Adipose tissue (tissue), 3 donors: Measurements from ENCODE around the gene CRTC2. TPM values are rescaled to one million over a fixed set of nuclear protein-coding genes. Genes with fewer than 3 reads are reported as not detected.
A peak's percentile ranks its signal among the peaks of the same experiment; 100 is the strongest.

Source experiments
- H3K27ac ChIP-seq: one replicate; pipeline ENCODE4 v1.5.1; 2013; ENCODE audit warnings: low read depth, low read length
- WGBS, 3 donors: extraction: QIAGEN DNeasy Blood & Tissue Kit; methylation state at CpG; one replicate each; pipeline ENCODE4 v1.1.7; 2013; 5-methylcytosine and 5-hydroxymethylcytosine counted together
- polyA plus RNA-seq, 3 donors: library from polyadenylated mRNA; stranded (reverse); fragments of 200-250 nt; gene quantifications; one replicate each; pipeline ENCODE4 v1.2.3, GENCODE V29; 2013
- donor health status: healthy with polysubstance abuse.
- donor health status: Bipolar disorder and iron deficiency.
- donor health status: healthy.

CRTC2 gene
- polyA plus RNA-seq, 3 donors = 15.4 to 38.1 (median 24.2) TPM

DNA sequence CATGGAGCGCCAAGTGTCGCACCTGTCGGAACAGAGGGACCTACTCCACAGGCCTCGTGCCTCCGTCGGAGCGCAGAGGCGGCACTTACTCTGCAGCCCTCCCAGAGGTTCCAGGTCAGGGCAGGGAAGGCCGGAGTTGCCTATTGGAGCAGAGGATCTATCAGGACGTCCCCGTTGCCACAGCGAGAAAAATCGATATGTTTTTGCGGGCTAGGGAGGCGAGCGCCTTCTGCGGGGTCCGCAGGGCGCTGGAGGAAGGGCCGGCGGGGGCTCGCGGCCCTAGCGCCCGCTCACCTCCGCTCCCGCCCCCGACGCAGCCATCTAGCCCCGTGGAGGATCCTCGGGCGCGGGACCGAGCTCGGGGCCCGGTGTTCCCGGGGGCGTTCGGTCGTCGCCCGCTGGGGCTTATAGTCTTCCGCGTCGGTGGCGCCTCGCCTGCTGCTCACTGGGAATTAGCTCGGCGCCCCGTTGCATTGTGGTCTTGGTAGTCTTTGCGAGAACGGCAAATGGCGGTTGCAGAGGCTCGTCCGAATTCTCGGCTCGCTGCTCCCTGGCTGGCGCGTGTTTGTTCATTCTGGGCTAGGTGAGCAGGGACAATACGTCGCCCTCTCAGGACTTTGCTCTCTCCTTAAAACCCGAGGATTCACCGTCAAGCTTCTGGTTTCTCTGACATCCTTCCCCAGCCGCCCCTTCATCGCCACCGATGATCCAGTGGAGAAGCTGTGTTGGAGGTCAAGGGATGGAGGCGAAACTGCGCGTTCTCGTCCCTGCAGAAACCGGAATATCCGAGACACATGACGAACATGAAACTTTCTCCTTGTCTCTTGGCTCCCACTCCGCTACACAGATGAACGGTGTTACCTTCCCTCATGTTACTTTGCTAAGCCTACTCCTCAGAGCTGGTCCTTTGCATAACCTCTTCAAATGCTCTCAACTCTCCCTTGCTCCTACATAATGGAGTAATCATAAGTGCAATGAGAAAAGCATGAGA, 19.1 kb upstream of the CRTC2 start, which contains the start of gene JTB:
Gene JTB (minus strand): TSS at position 425 of the 991 bp plus-strand sequence. CDS start 422 bp downstream, at position 3.
- WGBS, 3 donors = 0 to 1% (median 1%) methylated on average over 69 to 75 of the region's 75 CpGs
- no peak within 1 kb of the TSS for H3K27ac ChIP-seq

DNA sequence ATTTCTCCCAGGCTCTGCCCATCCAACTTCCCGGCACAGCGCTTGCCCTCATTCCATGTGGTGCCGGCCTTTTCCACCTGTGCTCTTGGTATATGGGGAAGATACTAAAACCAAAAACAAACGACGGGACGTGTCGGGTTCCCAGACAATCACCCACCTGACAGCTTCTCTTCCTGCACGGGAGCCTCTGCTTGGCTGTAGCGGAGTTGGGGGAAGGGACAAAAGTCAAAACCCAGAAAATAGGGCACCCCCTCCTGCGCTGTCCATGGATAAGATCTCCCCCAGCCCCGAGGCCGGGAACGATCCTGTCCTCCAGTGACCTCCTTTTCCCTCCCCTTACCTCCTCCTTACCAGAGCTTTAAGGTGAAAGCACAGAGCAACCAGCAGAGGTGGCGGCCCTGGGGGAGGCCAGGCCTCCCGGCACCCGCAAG, 18.4 kb upstream of the CRTC2 start:
- H3K27ac ChIP-seq = no peak overlapping the region
- 0 to 1% (median 0%) methylated on average over 15 to 16 of the region's 16 CpGs for WGBS, 3 donors

DNA sequence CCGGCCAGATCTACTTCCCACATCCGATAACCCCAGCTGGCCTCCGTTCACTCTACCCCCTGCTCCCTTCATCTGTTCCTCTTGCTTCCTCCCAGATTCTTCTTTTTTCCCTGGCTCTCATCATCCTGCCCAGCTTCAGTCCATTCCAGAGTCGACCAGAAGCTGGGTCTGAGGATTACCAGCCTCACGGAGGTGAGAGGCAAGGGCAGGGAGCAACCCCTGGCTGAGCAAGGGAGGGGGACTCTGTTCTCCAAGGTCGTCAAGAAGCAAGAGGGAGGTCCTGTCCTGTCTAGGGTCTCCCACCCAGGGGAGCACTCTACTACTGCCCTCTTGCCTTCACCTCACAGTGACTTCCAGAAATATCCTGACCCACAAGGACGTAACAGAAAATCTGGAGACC, 15.1 kb upstream of the CRTC2 start:
- WGBS, 3 donors = 79 to 82% (median 79%) methylated on average over 7 of the region's 7 CpGs
- H3K27ac ChIP-seq = no peak overlapping the region

DNA sequence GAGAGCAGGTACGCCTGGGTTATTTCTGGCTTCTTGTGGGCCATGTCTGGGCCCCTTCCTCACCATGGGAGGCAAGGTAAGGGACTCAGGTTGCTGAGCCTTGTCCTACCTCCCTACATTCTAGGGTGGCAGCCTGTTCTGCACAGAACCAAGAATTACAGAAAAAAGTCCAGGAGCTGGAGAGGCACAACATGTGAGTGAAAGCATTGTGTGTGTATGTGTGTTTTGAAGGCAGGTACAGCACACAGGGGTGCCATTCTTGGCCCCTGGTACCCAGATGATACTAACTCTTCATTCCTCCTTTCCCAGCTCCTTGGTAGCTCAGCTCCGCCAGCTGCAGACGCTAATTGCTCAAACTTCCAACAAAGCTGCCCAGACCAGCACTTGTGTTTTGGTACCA, 14.7 kb upstream of the CRTC2 start:
- H3K27ac ChIP-seq = no peak overlapping the region

DNA sequence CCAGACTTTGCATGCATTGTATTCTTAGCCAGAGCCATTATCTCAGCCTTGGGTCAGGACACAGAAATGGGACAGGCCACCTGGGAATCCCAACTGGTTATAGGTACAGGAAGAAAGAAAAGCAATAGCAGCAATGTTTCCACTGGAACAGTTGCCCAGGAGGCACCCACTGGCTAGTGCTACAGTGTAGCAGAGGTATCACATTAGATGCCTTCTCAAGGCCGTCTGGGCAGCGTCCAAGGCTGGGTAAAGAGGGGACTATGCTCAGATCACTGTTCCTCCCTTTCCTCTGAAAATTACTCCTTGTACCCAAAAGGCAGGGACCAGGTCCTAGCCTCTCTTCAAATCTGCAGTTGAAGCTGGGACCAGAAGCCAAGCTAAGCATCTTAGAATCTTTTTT, 11.9 kb upstream of the CRTC2 start:
- no peak overlapping the region for H3K27ac ChIP-seq
- 56 to 90% (median 83%) methylated on average over 2 of the region's 2 CpGs for WGBS, 3 donors

More for the DNA sequence above, 14.7 kb upstream of the CRTC2 start:
- WGBS, 3 donors = 93 to 98% (median 95%) methylated on average over 3 of the region's 3 CpGs

DNA sequence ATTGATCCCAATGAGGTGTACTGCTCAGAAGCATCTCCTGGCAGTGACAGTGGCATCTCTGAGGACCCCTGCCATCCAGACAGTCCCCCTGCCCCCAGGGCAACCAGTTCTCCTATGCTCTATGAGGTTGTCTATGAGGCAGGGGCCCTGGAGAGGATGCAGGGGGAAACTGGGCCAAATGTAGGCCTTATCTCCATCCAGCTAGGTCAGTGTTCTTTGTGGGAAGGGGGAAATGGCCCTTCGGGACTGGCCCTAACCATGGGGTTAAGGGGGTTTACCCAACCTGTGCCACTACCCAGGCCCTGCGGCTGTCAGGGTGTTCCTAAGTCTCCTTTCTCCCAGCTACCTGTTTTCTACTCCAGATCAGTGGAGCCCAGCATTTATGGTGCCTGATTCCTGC, 10.6 kb upstream of the CRTC2 start:
- H3K27ac ChIP-seq = no peak overlapping the region
- WGBS, 3 donors = 88 to 95% (median 90%) methylated on average over 2 of the region's 2 CpGs

DNA sequence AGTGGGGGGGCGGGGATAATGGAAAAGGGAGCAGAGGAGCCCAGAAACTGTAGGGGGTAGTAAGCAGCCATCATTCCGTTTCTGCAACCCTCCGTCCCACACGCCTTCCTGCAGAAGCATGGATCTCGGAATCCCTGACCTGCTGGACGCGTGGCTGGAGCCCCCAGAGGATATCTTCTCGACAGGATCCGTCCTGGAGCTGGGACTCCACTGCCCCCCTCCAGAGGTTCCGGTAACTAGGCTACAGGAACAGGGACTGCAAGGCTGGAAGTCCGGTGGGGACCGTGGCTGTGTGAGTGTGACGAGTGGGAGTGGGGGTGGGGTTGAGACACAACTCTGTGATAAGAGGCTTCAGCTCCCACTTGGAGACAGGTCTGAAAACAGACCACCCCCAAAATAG, 10.0 kb upstream of the CRTC2 start:
- H3K27ac ChIP-seq = no peak overlapping the region
- WGBS, 3 donors = 5 to 11% (median 9%) methylated on average over 13 of the region's 13 CpGs

DNA sequence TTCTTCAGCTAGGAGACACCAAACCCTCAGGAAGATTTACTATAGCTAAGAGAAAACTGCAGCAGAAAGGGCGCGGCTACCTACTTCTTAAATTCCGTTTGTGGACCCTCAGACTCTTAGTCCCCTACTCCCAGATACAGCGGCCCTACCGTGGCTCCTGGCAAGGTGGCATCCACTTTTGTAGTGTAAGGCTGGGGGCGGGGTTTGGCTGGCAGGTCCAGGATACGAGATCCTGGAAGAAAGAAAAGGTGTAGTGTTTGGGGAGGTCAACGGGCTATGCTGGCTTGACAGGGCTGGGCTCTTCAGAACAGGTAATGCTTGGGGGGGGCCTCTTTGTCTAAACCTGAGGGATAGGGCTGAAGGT, 9.6 kb upstream of the CRTC2 start:
- no peak overlapping the region for H3K27ac ChIP-seq
- 0 to 1% (median 1%) methylated on average over 8 of the region's 8 CpGs for WGBS, 3 donors

DNA sequence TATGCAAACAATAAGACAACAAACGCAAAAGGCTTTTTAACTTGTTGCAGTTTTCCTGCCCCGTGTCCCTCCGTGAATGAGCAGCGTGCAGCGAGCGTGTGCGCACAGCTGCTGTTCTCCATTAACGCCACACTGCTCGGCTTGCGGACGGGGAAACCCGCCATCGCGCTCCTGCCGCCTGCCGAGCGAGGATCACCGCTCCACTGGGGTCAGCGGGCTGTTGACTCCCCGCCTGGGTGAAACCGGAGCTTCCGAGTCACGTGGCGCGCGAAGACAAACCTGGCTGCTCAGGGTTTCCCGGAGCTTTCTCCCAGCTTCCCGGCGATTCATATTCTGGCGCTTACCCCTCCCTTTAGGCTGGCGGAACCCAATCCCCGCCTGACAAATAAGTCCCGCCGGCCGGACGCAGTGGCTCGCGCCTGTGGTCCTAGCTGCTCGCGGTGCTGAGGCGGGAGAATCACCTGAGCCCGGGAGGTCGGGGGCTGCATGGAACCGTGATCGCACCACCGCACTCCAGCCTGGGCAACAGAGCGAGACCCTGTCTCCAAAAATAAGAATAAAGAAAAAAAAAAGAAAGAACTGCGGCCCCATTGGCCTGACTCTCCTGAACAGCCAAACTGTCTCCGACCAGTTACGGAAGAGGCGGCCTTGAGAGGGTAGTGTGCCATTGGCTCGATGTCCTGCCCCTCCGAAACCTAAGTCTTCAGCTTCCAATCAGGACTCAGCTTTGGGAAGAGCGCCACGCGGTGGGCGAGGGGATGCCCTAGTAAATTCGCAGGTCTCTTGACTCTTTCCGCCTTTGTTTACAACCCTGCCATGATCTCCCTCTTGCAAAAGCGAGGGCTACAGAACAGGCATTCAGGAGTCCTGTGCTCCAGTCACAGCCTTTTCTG, 8.9 kb upstream of the CRTC2 start, which contains the start of gene CREB3L4:
Gene CREB3L4 (plus strand): TSS at position 796 of the 893 bp plus-strand sequence. CDS start 624 bp downstream, outside the sequence.
- 0 to 1% (median 0%) methylated on average over 60 of the region's 60 CpGs for WGBS, 3 donors
- no peak within 1 kb of the TSS for H3K27ac ChIP-seq

DNA sequence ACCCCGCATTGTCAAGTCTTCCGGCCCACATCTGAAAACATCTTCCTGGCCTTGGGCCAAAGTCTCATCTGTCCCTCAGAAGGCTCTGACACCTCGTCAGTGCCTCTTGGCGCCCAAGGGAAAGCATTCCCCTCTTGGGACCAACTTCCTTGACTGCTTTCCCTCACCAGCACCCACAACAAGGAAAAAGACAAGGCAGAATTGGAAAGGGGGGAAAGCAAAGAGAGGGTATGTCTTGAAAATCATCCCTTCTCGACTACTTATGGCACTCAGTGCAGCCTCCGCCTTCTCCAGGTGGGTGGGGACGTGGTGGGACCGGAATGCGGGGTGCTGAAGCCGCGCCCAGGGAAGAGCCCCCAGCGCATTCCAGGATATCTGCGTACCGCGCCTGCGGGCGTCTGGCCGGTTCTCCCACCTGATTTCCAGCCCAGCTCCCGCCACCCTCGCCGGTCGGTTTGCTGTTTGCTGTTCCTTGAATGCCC, 5.5 kb upstream of the CRTC2 start:
- H3K27ac ChIP-seq = peak overlapping the region; percentile 83
- 0 to 6% (median 2%) methylated on average over 22 of the region's 22 CpGs for WGBS, 3 donors

DNA sequence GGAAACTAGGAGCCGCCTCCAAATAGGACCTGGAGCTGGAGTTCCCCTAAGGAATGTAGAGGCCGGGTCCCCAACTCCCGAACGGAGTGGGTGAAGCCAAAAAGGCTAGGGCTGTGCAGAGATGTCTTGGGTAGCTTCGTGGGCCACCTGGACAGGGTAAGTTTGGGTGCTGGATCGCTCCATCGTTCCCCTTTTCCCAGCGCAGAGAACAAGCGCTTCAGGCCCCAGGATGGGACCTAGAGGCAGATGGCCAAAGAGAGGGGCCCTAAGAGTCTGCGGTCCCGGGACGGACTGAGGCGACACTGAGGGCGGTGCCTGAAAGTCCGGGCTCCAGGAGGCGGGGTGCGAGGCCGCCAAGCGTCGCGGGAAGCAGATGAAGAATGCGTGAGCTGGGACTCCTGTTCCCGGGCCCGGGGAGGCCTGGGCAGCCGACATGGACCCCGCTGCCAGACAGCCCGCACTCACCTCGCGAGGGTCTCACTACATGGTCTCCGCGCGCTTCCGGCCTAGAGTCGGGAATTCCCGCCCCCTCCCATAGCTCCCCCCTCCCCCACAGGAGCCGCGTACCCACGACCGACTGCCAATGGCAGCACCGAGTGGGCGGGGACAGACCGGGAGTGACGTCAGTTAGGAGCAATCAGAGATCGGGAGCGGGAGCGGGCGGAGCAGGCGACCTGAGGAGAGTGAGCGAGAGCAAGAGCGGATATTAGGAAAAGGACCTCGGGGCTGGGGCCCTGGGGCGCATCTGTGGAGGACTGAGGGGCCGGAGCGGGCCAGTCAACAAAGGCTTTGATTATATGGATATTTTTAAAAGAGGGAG, 4.8 kb upstream of the CRTC2 start, which contains the start of gene SLC39A1:
Gene SLC39A1 (minus strand): TSS at position 508 of the 820 bp plus-strand sequence. CDS start 822 bp downstream, outside the sequence.
- H3K27ac ChIP-seq = peak within 1 kb of the TSS; percentile 83
- 0 to 1% (median 0%) methylated on average over 53 to 54 of the region's 54 CpGs for WGBS, 3 donors

DNA sequence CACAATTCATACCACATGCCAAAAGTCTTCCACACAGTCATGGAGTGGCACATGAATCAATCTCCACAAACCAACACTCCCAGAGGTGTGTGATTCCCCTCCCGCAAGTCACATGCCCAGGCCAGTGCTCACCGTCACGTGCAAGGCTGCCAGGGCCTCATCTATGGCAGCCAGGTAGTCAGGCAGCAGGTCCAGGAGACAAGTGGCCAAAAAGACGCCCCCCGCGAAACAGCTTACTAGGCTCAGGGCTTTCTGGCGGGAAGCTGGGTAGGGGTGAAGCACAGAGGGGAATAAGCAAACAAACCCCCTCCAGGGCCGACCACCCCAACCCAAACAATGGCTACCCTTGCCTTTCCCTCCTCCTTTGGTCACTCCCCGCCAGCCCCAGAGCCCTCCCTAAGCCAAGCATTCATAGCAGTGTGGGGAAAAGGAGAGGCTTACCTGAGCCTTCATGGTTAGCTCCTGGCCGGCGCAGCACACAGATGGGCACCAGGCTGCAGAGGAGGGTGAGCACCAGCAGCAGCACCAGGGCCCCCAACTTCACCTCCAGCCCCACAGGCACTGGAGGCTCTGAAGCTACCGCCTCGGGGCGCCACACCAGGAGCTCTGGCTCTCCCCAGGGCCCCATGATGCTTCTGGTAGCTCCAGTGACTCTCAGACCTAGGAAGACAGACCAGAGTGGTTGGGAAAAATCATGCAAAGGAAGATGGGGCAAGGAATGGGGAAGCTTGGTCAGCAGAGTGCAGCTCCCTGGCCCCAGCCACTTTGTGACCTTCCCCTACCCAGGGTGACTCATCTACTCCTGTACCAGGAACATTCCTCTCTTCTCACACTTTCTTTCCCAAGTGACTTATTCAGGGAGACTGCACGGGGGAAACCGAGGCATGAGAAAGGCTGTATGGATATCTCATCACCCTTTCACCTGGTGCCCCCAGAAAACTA, 3.9 kb upstream of the CRTC2 start:
- 40 to 50% (median 49%) methylated on average over 16 of the region's 16 CpGs for WGBS, 3 donors
- H3K27ac ChIP-seq = peak overlapping the region; percentile 69

DNA sequence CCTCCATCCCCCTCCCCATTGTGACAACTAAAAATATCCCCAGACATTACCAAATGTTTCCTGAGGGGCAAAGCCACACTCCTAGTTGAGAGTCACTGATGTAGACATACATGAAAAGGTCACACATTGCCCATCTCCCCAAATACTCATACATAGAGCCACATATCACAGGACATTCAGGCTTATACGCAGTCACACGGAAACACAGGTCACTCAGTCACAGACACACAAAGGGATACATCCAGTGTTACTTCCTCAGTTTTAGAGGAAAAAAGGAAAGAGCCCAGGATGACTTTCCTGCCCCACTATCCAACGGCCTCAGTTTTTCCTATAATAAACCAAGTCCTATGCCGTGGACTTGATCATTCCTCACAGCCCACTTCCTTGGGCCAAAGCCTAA, 3.0 kb upstream of the CRTC2 start:
- no peak overlapping the region for H3K27ac ChIP-seq
- 76 to 77% (median 77%) methylated on average over 4 of the region's 4 CpGs for WGBS, 3 donors

DNA sequence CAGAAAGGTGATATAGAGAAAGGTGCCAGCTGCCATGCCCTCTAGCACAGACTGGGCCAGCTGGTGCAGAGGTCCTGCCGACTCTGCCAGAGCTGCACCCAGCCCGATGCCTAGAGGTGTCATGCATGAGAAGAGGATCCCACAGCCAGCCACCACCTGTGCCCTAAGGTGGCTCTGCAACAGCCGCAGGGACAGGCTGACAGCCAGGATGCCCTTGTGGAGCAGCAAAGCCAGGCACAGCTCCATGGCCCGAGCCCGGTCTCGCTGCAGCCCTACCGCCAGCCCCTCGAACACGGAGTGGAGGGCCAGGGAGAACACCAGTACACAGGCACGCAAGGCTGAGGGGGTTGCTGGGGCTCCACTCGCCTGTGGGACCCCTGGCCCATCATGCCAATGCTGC, 1.8 kb upstream of the CRTC2 start:
- 85 to 98% (median 98%) methylated on average over 11 of the region's 11 CpGs for WGBS, 3 donors
- no peak overlapping the region for H3K27ac ChIP-seq

DNA sequence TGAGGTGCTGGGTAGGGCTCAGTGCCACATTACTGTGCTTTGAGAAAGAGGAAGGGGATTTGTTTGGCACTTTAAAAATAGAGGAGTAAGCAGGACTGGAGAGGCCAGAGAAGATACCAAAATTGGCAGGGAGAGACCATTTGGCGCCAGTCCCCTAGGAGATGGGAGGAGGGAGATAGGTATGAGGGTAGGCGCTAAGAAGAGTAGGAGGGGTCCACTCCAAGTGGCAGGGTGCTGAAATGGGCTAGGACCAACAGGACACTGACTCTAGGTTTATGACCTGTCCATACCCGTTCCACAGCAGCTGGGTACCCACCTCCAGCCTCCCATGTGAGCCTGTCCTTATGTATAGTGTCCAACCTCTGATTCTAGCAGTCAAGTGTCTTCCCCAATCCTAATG, 1.0 kb upstream of the CRTC2 start:
- no peak overlapping the region for H3K27ac ChIP-seq
- WGBS, 3 donors = 60 to 71% (median 67%) methylated on average over 3 of the region's 3 CpGs

DNA sequence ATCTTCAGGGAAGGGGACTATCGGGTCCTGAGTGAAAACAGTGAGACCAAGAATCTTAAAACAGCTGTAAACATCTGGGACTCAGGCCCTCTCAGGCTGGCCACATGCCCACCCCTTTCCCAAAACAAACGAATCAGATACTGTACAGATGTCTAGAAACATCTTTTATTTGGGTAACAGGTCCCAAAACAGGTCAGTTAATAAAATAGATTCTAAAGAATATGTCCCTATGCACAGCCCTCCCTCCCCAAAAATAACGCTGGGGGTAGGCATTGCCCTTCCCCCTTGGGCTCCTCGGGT, 499 bp upstream of the CRTC2 start:
- peak overlapping the region; percentile 62 for H3K27ac ChIP-seq
- 14 to 22% (median 16%) methylated on average over 4 of the region's 4 CpGs for WGBS, 3 donors

DNA sequence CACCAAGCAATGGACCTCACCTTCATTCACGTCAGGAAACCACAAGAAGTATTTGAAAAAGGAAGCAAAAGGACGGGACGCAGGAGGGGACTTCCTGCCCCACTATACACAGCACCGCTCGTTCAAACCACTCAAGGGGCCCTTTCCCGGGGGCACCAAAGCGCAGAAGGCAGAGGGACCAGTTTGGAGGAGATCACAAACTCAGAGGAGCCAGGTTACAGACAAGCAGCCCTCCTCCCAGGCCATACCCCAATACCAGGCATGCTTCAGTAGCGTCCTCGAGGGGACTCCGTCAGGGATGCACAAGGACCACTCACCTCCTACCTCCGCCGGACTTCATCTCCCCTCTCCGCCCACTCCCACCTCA, 685 bp downstream of the CRTC2 start:
- no peak overlapping the region for H3K27ac ChIP-seq
- 0 to 1% (median 0%) methylated on average over 13 of the region's 13 CpGs for WGBS, 3 donors
